HEK293 (cell line): ENCODE results near the gene DLG1.

Source experiments
- CTCF ChIA-PET: fragments of 350-600 bp; formaldehyde crosslinking; extraction: SDS; loops from one replicate; lab custom pipeline; 2021; ENCODE audit warnings: antibody characterized with exemption; lab: Yijun Ruan, JAX
- POLR2A ChIA-PET: fragments of 300-600 bp; formaldehyde crosslinking; extraction: SDS; loops from one replicate; lab custom pipeline; 2020; ENCODE audit warnings: antibody characterized with exemption, inconsistent platforms; lab: Yijun Ruan, JAX
- H3K27ac ChIP-seq: fragments of 200-500 bp; sonication (Bioruptor generic); 2 replicates; pipeline ENCODE4 v1.5.1; 2014; ENCODE audit warnings: low read depth, low read length, control low read depth, inconsistent platforms; ENCODE audit errors: extremely low read depth
- H3K36me3 ChIP-seq, 2 experiments: fragments of 200-500 bp in 1 of 2; sonication (Bioruptor generic) in 1 of 2; 1 replicate in 1 of 2; 2 replicates in 1 of 2; pipeline ENCODE4 v1.5.1; 2014 to 2017; ENCODE audit warnings: inconsistent platforms in 2 of 2, low read length in 2 of 2; ENCODE audit not compliant: control insufficient read depth in 2 of 2, insufficient read depth in 1 of 2
- H3K4me1 ChIP-seq: fragments of 200-500 bp; sonication (Bioruptor generic); 2 replicates; pipeline ENCODE4 v1.5.1; 2014; ENCODE audit warnings: mild to moderate bottlenecking, low read length, inconsistent platforms; ENCODE audit not compliant: control insufficient read depth, insufficient read depth
- H3K4me3 ChIP-seq: 2 replicates; pipeline ENCODE4 v1.5.1; 2011; ENCODE audit warnings: low read depth, mild to moderate bottlenecking, control low read depth, low read length, moderate library complexity
- H3K9me3 ChIP-seq: fragments of 200-500 bp; sonication (Bioruptor generic); 2 replicates; pipeline ENCODE4 v1.5.1; 2014; ENCODE audit warnings: low read depth, low read length, inconsistent platforms; ENCODE audit not compliant: control insufficient read depth, insufficient read depth
- EGR2 ChIP-seq: fragments of 450-650 bp; formaldehyde crosslinking; IDR thresholded peaks from 2 replicates; pipeline ENCODE4 v1.5.1; 2016; ENCODE audit warnings: low read depth, missing biosample characterization, missing genetic modification characterization
- KLF10 ChIP-seq: fragments of 450-650 bp; IDR thresholded peaks from 2 replicates; pipeline ENCODE4 v1.5.1; 2018; ENCODE audit warnings: missing biosample characterization, mild to moderate bottlenecking, missing genetic modification characterization
- KLF9 ChIP-seq: fragments of 450-650 bp; formaldehyde crosslinking; IDR thresholded peaks from 2 replicates; pipeline ENCODE4 v1.5.1; 2016; ENCODE audit warnings: missing biosample characterization, missing genetic modification characterization, low read depth
- MEIS1 ChIP-seq: sonication (generic); formaldehyde crosslinking; IDR thresholded peaks from 2 replicates; pipeline ENCODE4 v1.8.1; 2022; ENCODE audit warnings: missing genetic modification reagents, mild to moderate bottlenecking, borderline replicate concordance
- PRDM1 ChIP-seq: fragments of 450-650 bp; formaldehyde crosslinking; IDR thresholded peaks from 2 replicates; pipeline ENCODE4; 2016; ENCODE audit warnings: missing biosample characterization, missing genetic modification characterization
- ZFHX2 ChIP-seq: fragments of 450-650 bp; formaldehyde crosslinking; conservative IDR thresholded peaks from 2 replicates; pipeline ENCODE4 v1.5.1; 2016; ENCODE audit warnings: missing biosample characterization, missing genetic modification characterization
- ZNF121 ChIP-seq: fragments of 450-650 bp; formaldehyde crosslinking; IDR thresholded peaks from 2 replicates; pipeline ENCODE4 v1.5.1; 2016; ENCODE audit warnings: missing biosample characterization, missing genetic modification characterization
- ZNF175 ChIP-seq: fragments of 450-650 bp; formaldehyde crosslinking; IDR thresholded peaks from 2 replicates; pipeline ENCODE4 v1.5.1; 2016; ENCODE audit warnings: missing biosample characterization, missing genetic modification characterization
- ZNF274 ChIP-seq, 2 experiments: fragments of 200-500 bp in 1 of 2; fragments of 450-650 bp in 1 of 2; sonication (Bioruptor generic) in 1 of 2; formaldehyde crosslinking in 1 of 2; IDR thresholded peaks; 2 replicates each; pipeline versions ENCODE4 v1.5.1 to v1.6.1; 2014 to 2016; ENCODE audit warnings: borderline replicate concordance in 1 of 2, inconsistent platforms in 1 of 2, low read length in 1 of 2, missing biosample characterization in 1 of 2, missing genetic modification characterization in 1 of 2
- ZNF473 ChIP-seq: fragments of 450-650 bp; formaldehyde crosslinking; IDR thresholded peaks from 2 replicates; pipeline ENCODE4 v1.5.1; 2017; ENCODE audit warnings: missing biosample characterization, missing genetic modification characterization
- ZNF555 ChIP-seq: fragments of 450-650 bp; formaldehyde crosslinking; conservative IDR thresholded peaks from 2 replicates; pipeline ENCODE4 v1.5.1; 2017; ENCODE audit warnings: missing biosample characterization, mild to moderate bottlenecking, missing genetic modification characterization, inconsistent platforms
- ZNF610 ChIP-seq: fragments of 450-650 bp; formaldehyde crosslinking; IDR thresholded peaks from 2 replicates; pipeline ENCODE4 v1.5.1; 2016; ENCODE audit warnings: missing biosample characterization, missing genetic modification characterization, borderline replicate concordance
- ZNF747 ChIP-seq: fragments of 450-650 bp; formaldehyde crosslinking; IDR thresholded peaks from 2 replicates; pipeline ENCODE4 v1.5.1; 2016; ENCODE audit warnings: missing biosample characterization, missing genetic modification characterization
- ZNF76 ChIP-seq: fragments of 450-650 bp; formaldehyde crosslinking; IDR thresholded peaks from 2 replicates; pipeline ENCODE4; 2016; ENCODE audit warnings: low read depth, missing biosample characterization, missing genetic modification characterization, borderline replicate concordance
- TF ChIP-seq, protein P1 (sequence below): fragments of 450-650 bp; formaldehyde crosslinking; IDR thresholded peaks from 2 replicates; pipeline ENCODE4 v1.5.1; 2016; ENCODE audit warnings: missing biosample characterization, missing genetic modification characterization
- TF ChIP-seq, protein P2 (sequence below): fragments of 450-650 bp; formaldehyde crosslinking; IDR thresholded peaks from 2 replicates; pipeline ENCODE4 v1.5.1; 2016; ENCODE audit warnings: missing biosample characterization, missing genetic modification characterization
- TF ChIP-seq, protein P3 (sequence below): fragments of 450-650 bp; formaldehyde crosslinking; IDR thresholded peaks from 2 replicates; pipeline ENCODE4 v1.5.1; 2016; ENCODE audit warnings: missing biosample characterization, missing genetic modification characterization
- TF ChIP-seq, protein P4 (sequence below): fragments of 450-650 bp; formaldehyde crosslinking; IDR thresholded peaks from 2 replicates; pipeline ENCODE4 v1.5.0; 2017; ENCODE audit warnings: missing biosample characterization, missing genetic modification characterization, borderline replicate concordance
- TF ChIP-seq, protein P5 (sequence below): fragments of 450-650 bp; formaldehyde crosslinking; IDR thresholded peaks from 2 replicates; pipeline ENCODE4 v1.5.1; 2016; ENCODE audit warnings: missing biosample characterization, missing genetic modification characterization
- TF ChIP-seq, protein P6 (sequence below): IDR thresholded peaks from 2 replicates; pipeline ENCODE4 v1.6.1; 2011; ENCODE audit warnings: mild to moderate bottlenecking, low read depth, low read length, borderline replicate concordance
- TF ChIP-seq, protein P7 (sequence below): fragments of 450-650 bp; formaldehyde crosslinking; IDR thresholded peaks from 2 replicates; pipeline ENCODE4 v1.5.1; 2016; ENCODE audit warnings: missing biosample characterization, missing genetic modification characterization
- TF ChIP-seq, protein P8 (sequence below): fragments of 450-650 bp; formaldehyde crosslinking; IDR thresholded peaks from 2 replicates; pipeline ENCODE4 v1.5.1; 2016; ENCODE audit warnings: missing biosample characterization, missing genetic modification characterization

DLG1 gene

DNA sequence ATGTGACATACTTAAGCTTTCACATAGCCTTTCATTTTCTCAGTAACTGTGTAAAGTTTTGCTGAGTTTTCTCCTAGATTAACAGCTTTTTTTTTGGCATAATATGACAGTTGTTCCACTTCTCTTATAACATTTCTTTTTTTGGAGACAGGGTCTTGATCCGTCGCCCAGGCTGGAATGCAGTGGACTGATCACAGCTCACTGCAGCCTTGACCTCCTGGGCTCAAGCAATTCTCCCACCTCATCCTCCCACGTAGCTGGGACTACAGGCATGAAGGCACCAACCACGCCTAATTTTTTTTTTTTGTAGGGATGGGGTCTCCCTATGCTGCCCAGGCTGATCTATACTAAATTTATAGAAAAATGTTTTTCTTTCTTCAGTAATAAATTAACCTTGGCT lies 30.1 kb downstream of the DLG1 start:
- CTCF ChIA-PET, result interaction anchor here (0.7 to 5.4 kb wide), 5 partner anchors 11 to 242 kb away, joined by 3 to 40 read pairs (median 4); no protein-coding TSS in a partner anchor
- H3K9me3 ChIP-seq, result no peaks in the 10 kb centered on the region
- no peak overlapping the region for H3K4me3 ChIP-seq
- POLR2A ChIA-PET, result no interaction called here
- H3K4me1 ChIP-seq, result no peaks in the 10 kb centered on the region; the same call in 1 of the 2 replicates
- peaks cover 3 to 4% of the 10 kb centered on the region in 2 experiments; a peak in 2 of 3 replicates for H3K36me3 ChIP-seq
- no peak overlapping the region for H3K27ac ChIP-seq
- TF ChIP-seq, protein P1, sequence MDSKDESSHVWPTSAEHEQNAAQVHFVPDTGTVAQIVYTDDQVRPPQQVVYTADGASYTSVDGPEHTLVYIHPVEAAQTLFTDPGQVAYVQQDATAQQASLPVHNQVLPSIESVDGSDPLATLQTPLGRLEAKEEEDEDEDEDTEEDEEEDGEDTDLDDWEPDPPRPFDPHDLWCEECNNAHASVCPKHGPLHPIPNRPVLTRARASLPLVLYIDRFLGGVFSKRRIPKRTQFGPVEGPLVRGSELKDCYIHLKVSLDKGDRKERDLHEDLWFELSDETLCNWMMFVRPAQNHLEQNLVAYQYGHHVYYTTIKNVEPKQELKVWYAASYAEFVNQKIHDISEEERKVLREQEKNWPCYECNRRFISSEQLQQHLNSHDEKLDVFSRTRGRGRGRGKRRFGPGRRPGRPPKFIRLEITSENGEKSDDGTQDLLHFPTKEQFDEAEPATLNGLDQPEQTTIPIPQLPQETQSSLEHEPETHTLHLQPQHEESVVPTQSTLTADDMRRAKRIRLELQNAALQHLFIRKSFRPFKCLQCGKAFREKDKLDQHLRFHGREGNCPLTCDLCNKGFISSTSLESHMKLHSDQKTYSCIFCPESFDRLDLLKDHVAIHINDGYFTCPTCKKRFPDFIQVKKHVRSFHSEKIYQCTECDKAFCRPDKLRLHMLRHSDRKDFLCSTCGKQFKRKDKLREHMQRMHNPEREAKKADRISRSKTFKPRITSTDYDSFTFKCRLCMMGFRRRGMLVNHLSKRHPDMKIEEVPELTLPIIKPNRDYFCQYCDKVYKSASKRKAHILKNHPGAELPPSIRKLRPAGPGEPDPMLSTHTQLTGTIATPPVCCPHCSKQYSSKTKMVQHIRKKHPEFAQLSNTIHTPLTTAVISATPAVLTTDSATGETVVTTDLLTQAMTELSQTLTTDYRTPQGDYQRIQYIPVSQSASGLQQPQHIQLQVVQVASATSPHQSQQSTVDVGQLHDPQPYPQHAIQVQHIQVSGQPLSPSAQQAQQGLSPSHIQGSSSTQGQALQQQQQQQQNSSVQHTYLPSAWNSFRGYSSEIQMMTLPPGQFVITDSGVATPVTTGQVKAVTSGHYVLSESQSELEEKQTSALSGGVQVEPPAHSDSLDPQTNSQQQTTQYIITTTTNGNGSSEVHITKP (tag by site-specific recombination), result no peak
- TF ChIP-seq PRDM1 (peak; percentile 39; the same call in 1 of the 2 replicates), ZNF274 (IDR thresholded peaks at IDR 0.05; ENCODE audit: low read length) (no peak), ZNF274 (tag by site-specific recombination; IDR thresholded peaks at IDR 0.05; ENCODE audit: borderline replicate concordance) (no peak), ZNF76 (tag by site-specific recombination) (no peak), ZNF747 (tag by site-specific recombination) (no peak), ZNF473 (no peak), KLF9 (no peak), ZFHX2 (tag by site-specific recombination) (peak; percentile 58), MEIS1 (CRISPR knock-in tag) (no peak), ZNF610 (tag by site-specific recombination) (no peak), KLF10 (tag by site-specific recombination) (no peak), ZNF555 (tag by site-specific recombination) (no peak), ZNF121 (tag by site-specific recombination) (peak; percentile 80), EGR2 (tag by site-specific recombination) (peak; percentile 64), ZNF175 (no peak)
- TF ChIP-seq, protein P2, sequence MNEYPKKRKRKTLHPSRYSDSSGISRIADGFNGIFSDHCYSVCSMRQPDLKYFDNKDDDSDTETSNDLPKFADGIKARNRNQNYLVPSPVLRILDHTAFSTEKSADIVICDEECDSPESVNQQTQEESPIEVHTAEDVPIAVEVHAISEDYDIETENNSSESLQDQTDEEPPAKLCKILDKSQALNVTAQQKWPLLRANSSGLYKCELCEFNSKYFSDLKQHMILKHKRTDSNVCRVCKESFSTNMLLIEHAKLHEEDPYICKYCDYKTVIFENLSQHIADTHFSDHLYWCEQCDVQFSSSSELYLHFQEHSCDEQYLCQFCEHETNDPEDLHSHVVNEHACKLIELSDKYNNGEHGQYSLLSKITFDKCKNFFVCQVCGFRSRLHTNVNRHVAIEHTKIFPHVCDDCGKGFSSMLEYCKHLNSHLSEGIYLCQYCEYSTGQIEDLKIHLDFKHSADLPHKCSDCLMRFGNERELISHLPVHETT (tag by site-specific recombination), result no peak
- TF ChIP-seq, protein P3, sequence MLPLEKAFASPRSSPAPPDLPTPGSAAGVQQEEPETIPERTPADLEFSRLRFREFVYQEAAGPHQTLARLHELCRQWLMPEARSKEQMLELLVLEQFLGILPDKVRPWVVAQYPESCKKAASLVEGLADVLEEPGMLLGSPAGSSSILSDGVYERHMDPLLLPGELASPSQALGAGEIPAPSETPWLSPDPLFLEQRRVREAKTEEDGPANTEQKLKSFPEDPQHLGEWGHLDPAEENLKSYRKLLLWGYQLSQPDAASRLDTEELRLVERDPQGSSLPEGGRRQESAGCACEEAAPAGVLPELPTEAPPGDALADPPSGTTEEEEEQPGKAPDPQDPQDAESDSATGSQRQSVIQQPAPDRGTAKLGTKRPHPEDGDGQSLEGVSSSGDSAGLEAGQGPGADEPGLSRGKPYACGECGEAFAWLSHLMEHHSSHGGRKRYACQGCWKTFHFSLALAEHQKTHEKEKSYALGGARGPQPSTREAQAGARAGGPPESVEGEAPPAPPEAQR (tag by site-specific recombination), result no peak
- TF ChIP-seq, protein P4, sequence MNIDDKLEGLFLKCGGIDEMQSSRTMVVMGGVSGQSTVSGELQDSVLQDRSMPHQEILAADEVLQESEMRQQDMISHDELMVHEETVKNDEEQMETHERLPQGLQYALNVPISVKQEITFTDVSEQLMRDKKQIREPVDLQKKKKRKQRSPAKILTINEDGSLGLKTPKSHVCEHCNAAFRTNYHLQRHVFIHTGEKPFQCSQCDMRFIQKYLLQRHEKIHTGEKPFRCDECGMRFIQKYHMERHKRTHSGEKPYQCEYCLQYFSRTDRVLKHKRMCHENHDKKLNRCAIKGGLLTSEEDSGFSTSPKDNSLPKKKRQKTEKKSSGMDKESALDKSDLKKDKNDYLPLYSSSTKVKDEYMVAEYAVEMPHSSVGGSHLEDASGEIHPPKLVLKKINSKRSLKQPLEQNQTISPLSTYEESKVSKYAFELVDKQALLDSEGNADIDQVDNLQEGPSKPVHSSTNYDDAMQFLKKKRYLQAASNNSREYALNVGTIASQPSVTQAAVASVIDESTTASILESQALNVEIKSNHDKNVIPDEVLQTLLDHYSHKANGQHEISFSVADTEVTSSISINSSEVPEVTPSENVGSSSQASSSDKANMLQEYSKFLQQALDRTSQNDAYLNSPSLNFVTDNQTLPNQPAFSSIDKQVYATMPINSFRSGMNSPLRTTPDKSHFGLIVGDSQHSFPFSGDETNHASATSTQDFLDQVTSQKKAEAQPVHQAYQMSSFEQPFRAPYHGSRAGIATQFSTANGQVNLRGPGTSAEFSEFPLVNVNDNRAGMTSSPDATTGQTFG (tag by site-specific recombination), result no peak
- TF ChIP-seq, protein P5, sequence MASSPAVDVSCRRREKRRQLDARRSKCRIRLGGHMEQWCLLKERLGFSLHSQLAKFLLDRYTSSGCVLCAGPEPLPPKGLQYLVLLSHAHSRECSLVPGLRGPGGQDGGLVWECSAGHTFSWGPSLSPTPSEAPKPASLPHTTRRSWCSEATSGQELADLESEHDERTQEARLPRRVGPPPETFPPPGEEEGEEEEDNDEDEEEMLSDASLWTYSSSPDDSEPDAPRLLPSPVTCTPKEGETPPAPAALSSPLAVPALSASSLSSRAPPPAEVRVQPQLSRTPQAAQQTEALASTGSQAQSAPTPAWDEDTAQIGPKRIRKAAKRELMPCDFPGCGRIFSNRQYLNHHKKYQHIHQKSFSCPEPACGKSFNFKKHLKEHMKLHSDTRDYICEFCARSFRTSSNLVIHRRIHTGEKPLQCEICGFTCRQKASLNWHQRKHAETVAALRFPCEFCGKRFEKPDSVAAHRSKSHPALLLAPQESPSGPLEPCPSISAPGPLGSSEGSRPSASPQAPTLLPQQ (tag by site-specific recombination), result no peak
- TF ChIP-seq, protein P6, sequence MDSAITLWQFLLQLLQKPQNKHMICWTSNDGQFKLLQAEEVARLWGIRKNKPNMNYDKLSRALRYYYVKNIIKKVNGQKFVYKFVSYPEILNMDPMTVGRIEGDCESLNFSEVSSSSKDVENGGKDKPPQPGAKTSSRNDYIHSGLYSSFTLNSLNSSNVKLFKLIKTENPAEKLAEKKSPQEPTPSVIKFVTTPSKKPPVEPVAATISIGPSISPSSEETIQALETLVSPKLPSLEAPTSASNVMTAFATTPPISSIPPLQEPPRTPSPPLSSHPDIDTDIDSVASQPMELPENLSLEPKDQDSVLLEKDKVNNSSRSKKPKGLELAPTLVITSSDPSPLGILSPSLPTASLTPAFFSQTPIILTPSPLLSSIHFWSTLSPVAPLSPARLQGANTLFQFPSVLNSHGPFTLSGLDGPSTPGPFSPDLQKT, result no peak
- TF ChIP-seq, protein P7, sequence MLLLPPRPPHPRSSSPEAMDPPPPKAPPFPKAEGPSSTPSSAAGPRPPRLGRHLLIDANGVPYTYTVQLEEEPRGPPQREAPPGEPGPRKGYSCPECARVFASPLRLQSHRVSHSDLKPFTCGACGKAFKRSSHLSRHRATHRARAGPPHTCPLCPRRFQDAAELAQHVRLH (tag by site-specific recombination), result no peak
- TF ChIP-seq, protein P8, sequence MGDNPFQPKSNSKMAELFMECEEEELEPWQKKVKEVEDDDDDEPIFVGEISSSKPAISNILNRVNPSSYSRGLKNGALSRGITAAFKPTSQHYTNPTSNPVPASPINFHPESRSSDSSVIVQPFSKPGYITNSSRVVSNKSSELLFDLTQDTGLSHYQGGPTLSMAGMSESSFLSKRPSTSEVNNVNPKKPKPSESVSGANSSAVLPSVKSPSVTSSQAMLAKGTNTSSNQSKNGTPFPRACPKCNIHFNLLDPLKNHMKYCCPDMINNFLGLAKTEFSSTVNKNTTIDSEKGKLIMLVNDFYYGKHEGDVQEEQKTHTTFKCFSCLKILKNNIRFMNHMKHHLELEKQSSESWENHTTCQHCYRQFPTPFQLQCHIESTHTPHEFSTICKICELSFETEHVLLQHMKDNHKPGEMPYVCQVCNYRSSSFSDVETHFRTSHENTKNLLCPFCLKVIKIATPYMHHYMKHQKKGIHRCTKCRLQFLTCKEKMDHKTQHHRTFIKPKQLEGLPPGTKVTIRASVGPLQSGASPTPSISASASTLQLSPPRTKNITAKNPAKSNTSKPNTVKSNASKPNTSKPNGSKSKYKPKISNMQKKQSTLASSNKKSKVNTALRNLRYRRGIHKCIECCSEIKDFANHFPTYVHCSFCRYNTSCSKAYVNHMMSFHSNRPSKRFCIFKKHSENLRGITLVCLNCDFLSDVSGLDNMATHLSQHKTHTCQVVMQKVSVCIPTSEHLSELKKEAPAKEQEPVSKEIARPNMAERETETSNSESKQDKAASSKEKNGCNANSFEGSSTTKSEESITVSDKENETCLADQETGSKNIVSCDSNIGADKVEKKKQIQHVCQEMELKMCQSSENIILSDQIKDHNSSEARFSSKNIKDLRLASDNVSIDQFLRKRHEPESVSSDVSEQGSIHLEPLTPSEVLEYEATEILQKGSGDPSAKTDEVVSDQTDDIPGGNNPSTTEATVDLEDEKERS (tag by site-specific recombination), result no peak
